B cell (primary cell): ENCODE measurements around the gene KCNA1. TPM values are rescaled to one million over a fixed set of nuclear protein-coding genes. Genes with fewer than 3 reads are reported as not detected.

Experiments
- ATAC-seq: fragments of 200-7000 bp; cut with Tn5 transposase; one replicate; pipeline ENCODE4 v1.10.0; 2021; ENCODE audit warnings: low read depth, mild to moderate bottlenecking, moderate number of reproducible peaks, moderate library complexity
- CTCF ChIA-PET: fragments of 350-600 bp; sonication (Branson Sonifier 250); formaldehyde crosslinking; loops from one replicate; lab custom pipeline; 2021; ENCODE audit warnings: antibody characterized with exemption, inconsistent platforms; lab: Charles Lee
- POLR2A ChIA-PET: fragments of 350-600 bp; sonication (Branson Sonifier 250); formaldehyde crosslinking; loops from one replicate; lab custom pipeline; 2021; ENCODE audit warnings: antibody characterized with exemption; lab: Charles Lee
- DNase-seq: peaks from one replicate; pipeline ENCODE4 v3.0.0; 2013
- H2AFZ ChIP-seq: 2 replicates; pipeline ENCODE4 v1.6.1; 2012; ENCODE audit warnings: mild to moderate bottlenecking, low read depth, low read length; ENCODE audit not compliant: insufficient read depth, poor library complexity, severe bottlenecking
- H3K27ac ChIP-seq, 2 donors: 1 replicate in 1 of 2; 2 replicates in 1 of 2; pipeline ENCODE4 v1.5.1; 2012 to 2013; ENCODE audit warnings: low read length in 2 of 2, mild to moderate bottlenecking in 2 of 2, moderate library complexity in 1 of 2
- H3K27me3 ChIP-seq, 4 experiments: fragments of 200-600 bp in 1 of 4; sonication (generic) in 1 of 4; replicated peaks in 1 of 4; 1 replicate in 2 of 4; 2 replicates in 2 of 4; pipeline versions ENCODE4 v1.6.1 to v1.7.0; 2013 to 2016; ENCODE audit warnings: low read length in 3 of 4, mild to moderate bottlenecking in 2 of 4, mixed read lengths in 1 of 4, moderate library complexity in 1 of 4; ENCODE audit not compliant: insufficient read depth in 4 of 4, control insufficient read depth in 3 of 4; ENCODE audit errors: control extremely low read depth in 1 of 4
- H3K36me3 ChIP-seq, 2 experiments: replicated peaks in 1 of 2; 1 replicate in 1 of 2; 2 replicates in 1 of 2; pipeline versions ENCODE4 v1.6.1 to v1.7.1; 2013; ENCODE audit warnings: low read length in 1 of 2; ENCODE audit not compliant: insufficient read depth in 2 of 2, control insufficient read depth in 1 of 2; ENCODE audit errors: control extremely low read depth in 1 of 2, extremely low read depth in 1 of 2
- H3K4me1 ChIP-seq, 2 donors: fragments of 200-600 bp in 1 of 2; sonication (generic) in 1 of 2; 1 replicate in 1 of 2; 2 replicates in 1 of 2; pipeline versions ENCODE4 v1.5.1 to v1.6.1; 2013 to 2017; ENCODE audit warnings: low read length in 2 of 2; ENCODE audit not compliant: control insufficient read depth in 2 of 2, insufficient read depth in 2 of 2
- H3K4me2 ChIP-seq: replicated peaks from 2 replicates; pipeline ENCODE3; 2012; ENCODE audit warnings: mild to moderate bottlenecking, low read depth, low read length; ENCODE audit not compliant: poor library complexity, severe bottlenecking
- H3K4me3 ChIP-seq, 5 experiments: fragments of 200-600 bp in 1 of 5; sonication (generic) in 1 of 5; 1 replicate in 3 of 5; 2 replicates in 2 of 5; pipeline versions ENCODE4 v1.5.1 to v1.7.0; 2011 to 2016; ENCODE audit warnings: low read length in 4 of 5, mild to moderate bottlenecking in 4 of 5, low read depth in 2 of 5, control low read depth in 1 of 5, moderate library complexity in 1 of 5; ENCODE audit not compliant: insufficient read depth in 1 of 5; ENCODE audit errors: control extremely low read depth in 1 of 5, extremely low read depth in 1 of 5
- H3K79me2 ChIP-seq: fragments of 200-600 bp; sonication (generic); one replicate; pipeline ENCODE4 v1.6.0; 2016; ENCODE audit warnings: low read length; ENCODE audit not compliant: control insufficient read depth, insufficient read depth
- H3K9ac ChIP-seq: fragments of 200-600 bp; sonication (generic); 2 replicates; pipeline ENCODE4 v1.6.1; 2017; ENCODE audit warnings: mild to moderate bottlenecking, low read length, moderate library complexity
- H3K9me3 ChIP-seq, 3 donors: one replicate each; pipeline versions ENCODE4 v1.6.1 to v1.7.1; 2013; ENCODE audit warnings: low read length in 2 of 3; ENCODE audit not compliant: control insufficient read depth in 2 of 3, insufficient read depth in 1 of 3; ENCODE audit errors: control extremely low read depth in 1 of 3
- H4K20me1 ChIP-seq: 2 replicates; pipeline ENCODE4 v1.6.0; 2012; ENCODE audit warnings: mild to moderate bottlenecking, low read length; ENCODE audit not compliant: insufficient read depth, control insufficient read depth, poor library complexity, severe bottlenecking
- H3K27ac Mint-ChIP-seq: one replicate; pipeline ENCODE4 v1.8.0; 2021; ENCODE audit warnings: mixed read lengths
- H3K27me3 Mint-ChIP-seq: one replicate; pipeline ENCODE4 v1.8.0; 2021; ENCODE audit warnings: mixed read lengths
- H3K4me1 Mint-ChIP-seq: one replicate; pipeline ENCODE4 v1.8.0; 2021; ENCODE audit warnings: mixed read lengths
- H3K4me3 Mint-ChIP-seq: one replicate; pipeline ENCODE4 v1.8.0; 2021; ENCODE audit warnings: mixed read lengths
- H3K9me3 Mint-ChIP-seq: one replicate; pipeline ENCODE4 v1.8.0; 2022; ENCODE audit warnings: mixed read lengths; ENCODE audit not compliant: insufficient read depth
- CTCF ChIP-seq: fragments of 200-600 bp; IDR thresholded peaks from one replicate; pipeline ENCODE4 v1.8.0; 2022; ENCODE audit warnings: antibody characterized with exemption, mild to moderate bottlenecking
- EZH2 ChIP-seq: IDR thresholded peaks from 2 replicates; pipeline ENCODE4 v1.6.1; 2012; ENCODE audit warnings: borderline replicate concordance, low read depth, mild to moderate bottlenecking, moderate library complexity, low read length; ENCODE audit not compliant: insufficient read depth, poor library complexity, severe bottlenecking
- WGBS: methylation state at CpG from one replicate; pipeline ENCODE4 v1.1.5; 2013; ENCODE audit warnings: missing lambda C conversion rate; ENCODE audit not compliant: insufficient coverage; 5-methylcytosine and 5-hydroxymethylcytosine counted together
- intact Hi-C: fragments of 100-400 bp; cut with micrococcal nuclease; formaldehyde crosslinking; loops from one replicate; pipeline ENCODE4 v1.10.0; 2022
- polyA plus RNA-seq: library from polyadenylated mRNA; depleted of rRNA; stranded (reverse); fragments of >200 nt; gene quantifications from 2 replicates; pipeline ENCODE4 v1.2.3, GENCODE V29; 2012
- total RNA-seq, 2 donors: library from RNA; stranded (reverse); fragments of 120-200 nt in 1 of 2; gene quantifications; 1 replicate in 1 of 2; 2 replicates in 1 of 2; pipeline versions ENCODE4 v1.2.3 to v1.2.4, GENCODE V29; 2013 to 2022

KCNA1 gene
- total and polyA plus RNA-seq, 2 donors (not counting 1 experiment from before 2014, with no cell fraction given), result not detected

GRCh38 chr12:4865246-4865645 is 44.5 kb upstream of the KCNA1 start:
- CTCF ChIA-PET, result interaction anchor here (1.5 kb wide), 1 partner anchor 10 kb away, joined by 3 read pairs; no protein-coding TSS in a partner anchor
- no peaks in the 10 kb centered on the region for H3K4me1 Mint-ChIP-seq
- intact Hi-C loops, result no loop called here
- H3K9me3 Mint-ChIP-seq, result no peaks in the 10 kb centered on the region
- H2AFZ ChIP-seq, result no peak overlapping the region
- POLR2A ChIA-PET, result no interaction called here
- WGBS, result 96% methylated on average over 3 of the region's 5 CpGs
- H3K27me3 ChIP-seq, result peaks cover 0 to 35% (median 14%) of the 10 kb centered on the region in 4 experiments
- ATAC-seq, result no peak
- no peaks in the 10 kb centered on the region for H3K79me2 ChIP-seq
- no peak overlapping the region for H3K4me3 ChIP-seq
- H3K4me1 ChIP-seq, result no peaks in the 10 kb centered on the region
- H3K9me3 ChIP-seq, result no peaks in the 10 kb centered on the region
- DNase-seq, result no peak
- H3K27ac Mint-ChIP-seq, result no peak overlapping the region
- TF ChIP-seq CTCF (no peak), EZH2 (no peak)
- H3K4me2 ChIP-seq, result no peak overlapping the region
- no peaks in the 10 kb centered on the region for H4K20me1 ChIP-seq
- no peak overlapping the region for H3K4me3 Mint-ChIP-seq
- H3K27me3 Mint-ChIP-seq, result peaks cover 56% of the 10 kb centered on the region
- no peaks in the 10 kb centered on the region for H3K36me3 ChIP-seq
- no peak overlapping the region for H3K9ac ChIP-seq
- H3K27ac ChIP-seq, result no peak overlapping the region

GRCh38 chr12:4866299-4866698 is 43.4 kb upstream of the KCNA1 start:
- no peak overlapping the region for H3K4me3 Mint-ChIP-seq
- intact Hi-C loops, result no loop called here
- Histone ChIP-seq H4K20me1 (no peaks in the 10 kb centered on the region), H3K79me2 (no peaks in the 10 kb centered on the region), H3K4me3 (no peak overlapping the region), H2AFZ (no peak overlapping the region), H3K4me1 (no peaks in the 10 kb centered on the region), H3K27ac (no peak overlapping the region), H3K36me3 (no peaks in the 10 kb centered on the region), H3K4me2 (no peak overlapping the region), H3K27me3 (peaks cover 0 to 32% (median 20%) of the 10 kb centered on the region in 4 experiments), H3K9me3 (no peaks in the 10 kb centered on the region), H3K9ac (no peak overlapping the region)
- DNase-seq, result no peak
- H3K4me1 Mint-ChIP-seq, result no peaks in the 10 kb centered on the region
- peaks cover 59% of the 10 kb centered on the region for H3K27me3 Mint-ChIP-seq
- no peak overlapping the region for H3K27ac Mint-ChIP-seq
- no peaks in the 10 kb centered on the region for H3K9me3 Mint-ChIP-seq
- POLR2A ChIA-PET, result no interaction called here
- TF ChIP-seq CTCF, result no peak
- TF ChIP-seq EZH2, result no peak
- 58% methylated on average over 9 of the region's 9 CpGs for WGBS
- ATAC-seq, result no peak
- CTCF ChIA-PET, result interaction anchor here (2.5 to 3.0 kb wide), 2 partner anchors 8 to 10 kb away, joined by 9 to 13 read pairs; no protein-coding TSS in a partner anchor
